SK-N-SH (cell line): ENCODE results near the gene LYRM2. TPM values are rescaled to one million over a fixed set of nuclear protein-coding genes. Genes with fewer than 3 reads are reported as not detected.

ENCODE experiments used
- CTCF ChIA-PET: fragments of 300-600, 350-600 bp; formaldehyde crosslinking; extraction: SDS; loops from one replicate; lab custom pipeline; 2021; lab: Yijun Ruan, JAX
- POLR2A ChIA-PET: fragments of 350-600 bp; sonication (Branson Sonifier 250); formaldehyde crosslinking; extraction: SDS; loops from one replicate; lab custom pipeline; 2020; ENCODE audit warnings: antibody characterized with exemption, inconsistent platforms; lab: Yijun Ruan, JAX
- DNase-seq: peaks from one replicate; pipeline ENCODE4 v3.0.0; 2012
- H2AFZ ChIP-seq: fragments of 200-600 bp; sonication (generic); 2 replicates; pipeline ENCODE4 v1.8.1; 2016; ENCODE audit warnings: antibody characterized with exemption, mild to moderate bottlenecking, low read depth
- H3F3A ChIP-seq: fragments of 200-600 bp; sonication (generic); replicated peaks from 2 replicates; pipeline ENCODE3; 2016; ENCODE audit warnings: antibody characterized with exemption, mild to moderate bottlenecking; ENCODE audit not compliant: insufficient read depth
- H3K27ac ChIP-seq, 2 experiments: fragments of 200-500 bp in 1 of 2; fragments of 200-600 bp in 1 of 2; sonication (Bioruptor generic) in 1 of 2; sonication (generic), shearing (Covaris generic) in 1 of 2; 2 replicates each; pipeline versions ENCODE4 v1.5.1 to v1.6.1; 2014 to 2016; ENCODE audit warnings: low read depth in 2 of 2, inconsistent platforms in 1 of 2, low read length in 1 of 2, mild to moderate bottlenecking in 1 of 2, mixed read lengths in 1 of 2
- H3K27me3 ChIP-seq: fragments of 200-600 bp; sonication (generic), shearing (Covaris generic); 2 replicates; pipeline ENCODE4 v1.6.1; 2016; ENCODE audit warnings: mixed run types; ENCODE audit not compliant: insufficient read depth
- H3K36me3 ChIP-seq, 2 experiments: fragments of 200-500 bp in 1 of 2; fragments of 200-600 bp in 1 of 2; sonication (Bioruptor generic) in 1 of 2; sonication (generic) in 1 of 2; replicated peaks in 1 of 2; 2 replicates each; pipeline versions ENCODE3 to v1.5.1; 2014 to 2016; ENCODE audit warnings: low read length in 1 of 2, mild to moderate bottlenecking in 1 of 2; ENCODE audit not compliant: insufficient read depth in 2 of 2, control insufficient read depth in 1 of 2
- H3K4me1 ChIP-seq, 2 experiments: fragments of 200-500 bp in 1 of 2; fragments of 200-600 bp in 1 of 2; sonication (Bioruptor generic) in 1 of 2; sonication (generic), shearing (Covaris generic) in 1 of 2; 2 replicates each; pipeline versions ENCODE4 v1.5.1 to v1.6.1; 2014 to 2016; ENCODE audit warnings: low read depth in 1 of 2, low read length in 1 of 2, mixed run types in 1 of 2; ENCODE audit not compliant: insufficient read depth in 2 of 2, control insufficient read depth in 1 of 2
- H3K4me2 ChIP-seq: fragments of 200-600 bp; sonication (generic), shearing (Covaris generic); 2 replicates; pipeline ENCODE4 v1.6.1; 2017; ENCODE audit warnings: mixed run types
- H3K4me3 ChIP-seq, 2 experiments: fragments of 200-500 bp in 1 of 2; fragments of 200-600 bp in 1 of 2; sonication (Bioruptor generic) in 1 of 2; sonication (generic), shearing (Covaris generic) in 1 of 2; 2 replicates each; pipeline versions ENCODE4 v1.5.1 to v1.8.1; 2014 to 2016; ENCODE audit warnings: low read depth in 2 of 2, inconsistent platforms in 1 of 2, low read length in 1 of 2, mild to moderate bottlenecking in 1 of 2, mixed read lengths in 1 of 2, moderate library complexity in 1 of 2
- H3K79me2 ChIP-seq: fragments of 200-600 bp; sonication (generic); 2 replicates; pipeline ENCODE4 v1.8.1; 2017; ENCODE audit warnings: mild to moderate bottlenecking; ENCODE audit not compliant: insufficient read depth
- H3K9ac ChIP-seq: fragments of 200-600 bp; sonication (generic); 2 replicates; pipeline ENCODE4 v1.6.1; 2017; ENCODE audit warnings: mixed run types
- H3K9me2 ChIP-seq: fragments of 200-600 bp; sonication (generic); 2 replicates; pipeline ENCODE4 v1.6.1; 2017; ENCODE audit warnings: mixed run types
- H3K9me3 ChIP-seq: fragments of 200-600 bp; sonication (generic); 2 replicates; pipeline ENCODE4 v1.6.1; 2017; ENCODE audit warnings: mixed run types, mild to moderate bottlenecking, moderate library complexity
- H4K20me1 ChIP-seq: fragments of 200-600 bp; sonication (generic); 2 replicates; pipeline ENCODE4 v1.6.1; 2017; ENCODE audit warnings: mild to moderate bottlenecking, mixed run types; ENCODE audit not compliant: insufficient read depth
- CTCF ChIP-seq: fragments of 200-600 bp; sonication (generic); IDR thresholded peaks from 2 replicates; pipeline ENCODE4 v1.6.1; 2017; ENCODE audit warnings: antibody characterized with exemption, mild to moderate bottlenecking, moderate library complexity
- EP300 ChIP-seq, 2 experiments: IDR thresholded peaks; 2 replicates each; pipeline versions ENCODE4 v1.4.0 to v1.6.1; 2012; ENCODE audit warnings: borderline replicate concordance in 1 of 2, low read depth in 1 of 2, low read length in 1 of 2
- FOSL2 ChIP-seq: IDR thresholded peaks from 2 replicates; pipeline ENCODE4 v1.4.0; 2012; ENCODE audit warnings: low read depth, mild to moderate bottlenecking, moderate library complexity, borderline replicate concordance
- FOXJ3 ChIP-seq: sonication (generic); formaldehyde crosslinking; IDR thresholded peaks from 2 replicates; pipeline ENCODE4 v1.5.1; 2020; ENCODE audit warnings: mild to moderate bottlenecking, missing genetic modification reagents
- GABPA ChIP-seq: IDR thresholded peaks from 2 replicates; pipeline ENCODE4 v1.4.0; 2012; ENCODE audit warnings: low read depth, mild to moderate bottlenecking
- GATA2 ChIP-seq: sonication (generic); formaldehyde crosslinking; IDR thresholded peaks from 2 replicates; pipeline ENCODE4 v1.5.0; 2020; ENCODE audit warnings: mild to moderate bottlenecking, missing genetic modification reagents
- IRF3 ChIP-seq: fragments of 150-350 bp; IDR thresholded peaks from 2 replicates; pipeline ENCODE4 v1.6.1; 2016; ENCODE audit warnings: mild to moderate bottlenecking, low read depth, low read length
- NFIC ChIP-seq: IDR thresholded peaks from 2 replicates; pipeline ENCODE4 v1.4.0; 2012; ENCODE audit warnings: borderline replicate concordance
- NRF1 ChIP-seq: IDR thresholded peaks from 2 replicates; pipeline ENCODE4 v1.6.1; 2012; ENCODE audit warnings: low read depth, mild to moderate bottlenecking, low read length
- POLR2AphosphoS5 ChIP-seq: IDR thresholded peaks from 2 replicates; pipeline ENCODE4 v1.6.1; 2012; ENCODE audit warnings: low read depth, low read length
- RXRA ChIP-seq: IDR thresholded peaks from 2 replicates; pipeline ENCODE4 v1.4.0; 2012; ENCODE audit warnings: low read depth, mild to moderate bottlenecking, borderline replicate concordance
- SIN3A ChIP-seq: IDR thresholded peaks from 2 replicates; pipeline ENCODE4 v1.6.1; 2012; ENCODE audit warnings: low read depth, mild to moderate bottlenecking, low read length, moderate library complexity, borderline replicate concordance
- SMC3 ChIP-seq: IDR thresholded peaks from 2 replicates; pipeline ENCODE4 v1.6.1; 2012; ENCODE audit warnings: low read depth, low read length, improper control_type of control experiment
- TCF12 ChIP-seq: IDR thresholded peaks from 2 replicates; pipeline ENCODE4 v1.4.0; 2012
- WGBS: methylation state at CpG from one replicate; pipeline ENCODE4 v1.1.6; 2017; ENCODE audit warnings: low lambda C conversion rate; 5-methylcytosine and 5-hydroxymethylcytosine counted together
- polyA plus RNA-seq, 3 experiments: library from polyadenylated mRNA; depleted of rRNA; stranded (reverse); fragments of >200 nt; gene quantifications; 2 replicates each; pipeline ENCODE4 v1.2.3, GENCODE V29; 2012
- TF ChIP-seq, protein P1 (sequence below): IDR thresholded peaks from 2 replicates; pipeline ENCODE4 v1.6.1; 2012; ENCODE audit warnings: mild to moderate bottlenecking, low read depth, low read length, moderate library complexity

The LYRM2 gene
- polyA plus RNA-seq, 1 of the 3 experiments (the other 2 are of a cell fraction), result 14.5 TPM

- TF ChIP-seq GATA2 (no peak), IRF3 (no peak), NRF1 (no peak), RXRA (no peak), TCF12 (no peak), CTCF (no peak), FOXJ3 (no peak), SIN3A (no peak), FOSL2 (no peak), SMC3 (no peak), NFIC (no peak), GABPA (no peak), EP300 (IDR thresholded peaks at IDR 0.05; ENCODE audit: borderline replicate concordance in 1 of 2, low read depth in 1 of 2, low read length in 1 of 2) (no peak), POLR2AphosphoS5 (no peak)
- TF ChIP-seq, protein P1, sequence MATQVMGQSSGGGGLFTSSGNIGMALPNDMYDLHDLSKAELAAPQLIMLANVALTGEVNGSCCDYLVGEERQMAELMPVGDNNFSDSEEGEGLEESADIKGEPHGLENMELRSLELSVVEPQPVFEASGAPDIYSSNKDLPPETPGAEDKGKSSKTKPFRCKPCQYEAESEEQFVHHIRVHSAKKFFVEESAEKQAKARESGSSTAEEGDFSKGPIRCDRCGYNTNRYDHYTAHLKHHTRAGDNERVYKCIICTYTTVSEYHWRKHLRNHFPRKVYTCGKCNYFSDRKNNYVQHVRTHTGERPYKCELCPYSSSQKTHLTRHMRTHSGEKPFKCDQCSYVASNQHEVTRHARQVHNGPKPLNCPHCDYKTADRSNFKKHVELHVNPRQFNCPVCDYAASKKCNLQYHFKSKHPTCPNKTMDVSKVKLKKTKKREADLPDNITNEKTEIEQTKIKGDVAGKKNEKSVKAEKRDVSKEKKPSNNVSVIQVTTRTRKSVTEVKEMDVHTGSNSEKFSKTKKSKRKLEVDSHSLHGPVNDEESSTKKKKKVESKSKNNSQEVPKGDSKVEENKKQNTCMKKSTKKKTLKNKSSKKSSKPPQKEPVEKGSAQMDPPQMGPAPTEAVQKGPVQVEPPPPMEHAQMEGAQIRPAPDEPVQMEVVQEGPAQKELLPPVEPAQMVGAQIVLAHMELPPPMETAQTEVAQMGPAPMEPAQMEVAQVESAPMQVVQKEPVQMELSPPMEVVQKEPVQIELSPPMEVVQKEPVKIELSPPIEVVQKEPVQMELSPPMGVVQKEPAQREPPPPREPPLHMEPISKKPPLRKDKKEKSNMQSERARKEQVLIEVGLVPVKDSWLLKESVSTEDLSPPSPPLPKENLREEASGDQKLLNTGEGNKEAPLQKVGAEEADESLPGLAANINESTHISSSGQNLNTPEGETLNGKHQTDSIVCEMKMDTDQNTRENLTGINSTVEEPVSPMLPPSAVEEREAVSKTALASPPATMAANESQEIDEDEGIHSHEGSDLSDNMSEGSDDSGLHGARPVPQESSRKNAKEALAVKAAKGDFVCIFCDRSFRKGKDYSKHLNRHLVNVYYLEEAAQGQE, result no peak
- H3K27ac ChIP-seq, result peak overlapping the region in 1 of 2 experiments; percentile 24; a peak in 1 of 4 replicates
- no peaks in the 10 kb centered on the region for H3F3A ChIP-seq
- no peak for DNase-seq
- no peak overlapping the region for H3K4me2 ChIP-seq
- H3K4me3 ChIP-seq, result no peak overlapping the region
- peaks cover 6% of the 10 kb centered on the region in 2 experiments; a peak in 2 of 4 replicates for H3K4me1 ChIP-seq
- H3K9me3 ChIP-seq, result no peaks in the 10 kb centered on the region
- POLR2A ChIA-PET, result no interaction called here
- no peak overlapping the region for H2AFZ ChIP-seq
- H3K9ac ChIP-seq, result no peak overlapping the region
- CTCF ChIA-PET, result interaction anchor here (1.3 to 3.0 kb wide), 2 partner anchors 214 to 269 kb away, joined by 3 to 14 read pairs; no protein-coding TSS in a partner anchor
- H3K79me2 ChIP-seq, result peaks cover 26% of the 10 kb centered on the region
- no peaks in the 10 kb centered on the region for H3K27me3 ChIP-seq
- H3K9me2 ChIP-seq, result no peaks in the 10 kb centered on the region
- no peaks in the 10 kb centered on the region for H4K20me1 ChIP-seq
- H3K36me3 ChIP-seq, result peaks cover 19 to 50% of the 10 kb centered on the region in 2 experiments
- WGBS, result 92% methylated on average over 4 of the region's 4 CpGs
Observed at GRCh38 chr6:89640804-89641203, 2.3 kb upstream of the LYRM2 start.
